Peyer's patch (tissue), 4 donors: Measurements from ENCODE around the gene PPDPF.

Source experiments
- POLR2A ChIP-seq, 2 donors: fragments of 450-650 bp; IDR thresholded peaks; one replicate each; pipeline ENCODE4 v1.5.1; 2017; ENCODE audit warnings: antibody characterized with exemption in 2 of 2, mild to moderate bottlenecking in 2 of 2, moderate library complexity in 2 of 2
- TF ChIP-seq, protein P1 (sequence below), 6 experiments: fragments of 450-650 bp in 4 of 6; fragments of 200-600 bp in 2 of 6; sonication (generic) in 1 of 6; IDR thresholded peaks; one replicate each; pipeline ENCODE4 v1.5.1; 2017 to 2019; ENCODE audit warnings: antibody characterized with exemption in 6 of 6, mild to moderate bottlenecking in 3 of 6, moderate library complexity in 1 of 6

DNA sequence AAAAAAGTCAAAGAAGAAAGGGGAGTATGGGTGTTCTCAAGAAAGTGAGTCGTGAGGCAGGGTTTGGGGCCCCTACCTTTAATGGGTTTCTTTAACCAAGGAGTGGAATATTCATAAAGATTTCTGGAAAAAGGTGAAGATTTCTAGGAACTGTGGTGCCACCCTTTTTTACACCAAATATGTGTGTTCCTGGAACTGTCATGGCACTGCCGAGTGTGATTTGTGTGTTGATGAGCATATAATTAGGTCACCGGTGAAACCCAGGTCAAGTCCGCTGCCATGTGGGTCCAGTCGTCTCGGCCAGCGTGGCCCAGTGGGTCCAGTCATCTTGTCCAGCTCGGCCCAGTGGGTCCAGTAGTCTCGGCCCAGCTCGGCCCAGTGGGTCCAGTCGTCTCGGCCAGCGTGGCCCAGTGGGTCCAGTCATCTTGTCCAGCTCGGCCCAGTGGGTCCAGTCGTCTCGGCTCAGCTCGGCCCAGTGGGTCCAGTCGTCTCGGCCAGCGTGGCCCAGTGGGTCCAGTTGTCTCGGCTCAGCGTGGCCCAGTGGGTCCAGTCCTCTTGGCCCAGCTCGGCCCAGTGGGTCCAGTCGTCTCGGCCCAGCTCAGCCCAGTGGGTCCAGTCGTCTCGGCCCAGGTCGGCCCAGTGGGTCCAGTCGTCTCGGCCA, 13.4 kb upstream of the PPDPF start:
- TF ChIP-seq, protein P1, sequence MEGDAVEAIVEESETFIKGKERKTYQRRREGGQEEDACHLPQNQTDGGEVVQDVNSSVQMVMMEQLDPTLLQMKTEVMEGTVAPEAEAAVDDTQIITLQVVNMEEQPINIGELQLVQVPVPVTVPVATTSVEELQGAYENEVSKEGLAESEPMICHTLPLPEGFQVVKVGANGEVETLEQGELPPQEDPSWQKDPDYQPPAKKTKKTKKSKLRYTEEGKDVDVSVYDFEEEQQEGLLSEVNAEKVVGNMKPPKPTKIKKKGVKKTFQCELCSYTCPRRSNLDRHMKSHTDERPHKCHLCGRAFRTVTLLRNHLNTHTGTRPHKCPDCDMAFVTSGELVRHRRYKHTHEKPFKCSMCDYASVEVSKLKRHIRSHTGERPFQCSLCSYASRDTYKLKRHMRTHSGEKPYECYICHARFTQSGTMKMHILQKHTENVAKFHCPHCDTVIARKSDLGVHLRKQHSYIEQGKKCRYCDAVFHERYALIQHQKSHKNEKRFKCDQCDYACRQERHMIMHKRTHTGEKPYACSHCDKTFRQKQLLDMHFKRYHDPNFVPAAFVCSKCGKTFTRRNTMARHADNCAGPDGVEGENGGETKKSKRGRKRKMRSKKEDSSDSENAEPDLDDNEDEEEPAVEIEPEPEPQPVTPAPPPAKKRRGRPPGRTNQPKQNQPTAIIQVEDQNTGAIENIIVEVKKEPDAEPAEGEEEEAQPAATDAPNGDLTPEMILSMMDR (IDR thresholded peaks at IDR 0.05) = no peak
- TF ChIP-seq POLR2A (IDR thresholded peaks at IDR 0.05) = no peak
